T47D (cell line): ENCODE data around the gene SSH3.
A peak's percentile ranks its signal among the peaks of the same experiment; 100 is the strongest.

Source experiments
- DNase-seq, 2 experiments: peaks; one replicate each; pipeline versions ENCODE4 v3.0.0 to v3.0.0-alpha.2; 2011 to 2012; ENCODE audit warnings: low read depth in 1 of 2, low spot score in 1 of 2
- JUND ChIP-seq: IDR thresholded peaks from 2 replicates; pipeline ENCODE4 v1.6.1; 2012; ENCODE audit warnings: low read depth
- in situ Hi-C: cut with HindIII; loops from 2 replicates; pipeline ENCODE4 v1.10.0; 2016; ENCODE audit warnings: low sequenced_read_pairs, low pct_unique_long_range_greater_than_20kb

Gene SSH3

GRCh38 chr11:67264260-67264659 is 39.1 kb upstream of the SSH3 start:
- no peak for TF ChIP-seq JUND
- in situ Hi-C loops: no loop called here
- DNase-seq: no peak

DNA sequence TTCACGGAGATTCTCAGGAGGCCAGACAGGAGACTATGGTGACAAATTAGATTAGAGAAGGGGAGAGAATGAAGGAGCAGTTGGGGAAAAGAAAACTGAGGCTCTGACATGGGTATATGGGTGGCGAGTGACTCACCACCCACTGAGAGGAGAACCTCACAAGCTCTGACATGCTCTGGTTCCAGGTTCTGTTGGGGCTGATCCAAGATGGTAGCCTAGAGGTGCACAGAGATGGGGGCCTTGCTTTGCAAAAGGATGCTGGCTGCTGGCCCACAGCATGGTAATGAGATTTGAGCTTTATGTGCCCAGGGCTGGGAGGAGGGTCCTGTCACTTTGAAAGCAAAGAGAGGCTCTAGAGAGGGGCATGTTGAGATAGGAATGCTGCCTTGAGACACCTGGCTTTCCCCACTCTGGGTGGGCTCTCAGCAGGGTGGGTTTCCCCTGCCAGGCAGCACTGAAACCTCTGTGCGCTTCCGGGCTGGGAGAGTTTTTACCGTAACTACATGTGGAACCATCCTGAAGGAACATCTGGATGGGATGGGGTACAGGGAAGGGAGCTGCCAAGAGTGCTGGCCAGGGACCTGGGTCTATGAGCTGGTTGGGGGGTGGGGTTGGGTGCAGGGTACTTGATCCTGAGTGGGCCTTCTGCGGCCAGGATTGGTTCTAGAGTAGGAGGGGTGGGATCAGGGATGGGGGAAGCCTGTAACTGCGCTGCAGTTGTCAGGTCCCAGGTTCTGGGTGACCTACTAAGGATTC is 38.3 kb upstream of the SSH3 start:
- in situ Hi-C loops: no loop called here
- no peak for TF ChIP-seq JUND
- no peak for DNase-seq

DNA sequence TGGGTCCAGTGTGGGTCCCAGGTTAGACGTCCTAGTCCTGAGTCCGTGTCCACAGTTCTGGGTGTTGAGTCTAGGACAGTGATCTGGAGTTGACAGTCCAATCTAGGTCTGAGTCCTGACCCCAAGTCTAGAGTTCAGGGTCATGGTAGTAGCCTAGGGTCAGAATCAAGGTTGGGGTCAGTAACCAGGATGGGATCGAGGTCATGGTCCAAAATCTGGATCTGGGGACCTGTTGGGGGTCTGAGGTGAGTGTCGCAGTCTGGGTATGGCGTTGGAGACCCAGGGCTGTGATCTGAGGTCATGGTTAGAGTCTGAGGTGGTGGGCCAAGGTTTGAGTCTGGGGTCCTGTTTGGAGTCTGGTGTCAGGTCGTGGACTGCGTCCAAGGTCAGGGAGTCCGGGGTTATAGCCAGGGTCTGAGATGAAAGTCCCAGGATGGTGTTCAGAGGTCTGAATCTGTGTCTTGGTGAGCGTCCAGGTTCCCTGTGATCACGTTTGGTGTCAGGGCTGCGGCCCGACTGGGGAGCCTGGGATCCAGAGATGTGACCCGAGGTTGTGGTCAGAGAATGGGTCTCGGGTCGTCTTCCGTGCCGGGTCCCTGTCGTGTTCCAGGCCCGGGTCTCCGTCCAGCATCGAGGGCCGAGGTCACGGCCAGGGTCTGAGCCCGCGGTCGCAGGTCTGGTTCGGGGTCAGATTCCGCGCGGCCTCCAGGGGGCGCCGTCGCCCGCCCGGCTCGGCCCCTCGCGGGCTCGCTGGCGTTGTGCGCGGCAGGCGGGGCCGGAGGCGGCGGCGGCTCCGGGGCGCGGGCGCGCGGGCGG is 37.5 kb upstream of the SSH3 start:
- in situ Hi-C loops: no loop called here
- DNase-seq: peak; percentile 79 to 87
- no peak for TF ChIP-seq JUND

DNA sequence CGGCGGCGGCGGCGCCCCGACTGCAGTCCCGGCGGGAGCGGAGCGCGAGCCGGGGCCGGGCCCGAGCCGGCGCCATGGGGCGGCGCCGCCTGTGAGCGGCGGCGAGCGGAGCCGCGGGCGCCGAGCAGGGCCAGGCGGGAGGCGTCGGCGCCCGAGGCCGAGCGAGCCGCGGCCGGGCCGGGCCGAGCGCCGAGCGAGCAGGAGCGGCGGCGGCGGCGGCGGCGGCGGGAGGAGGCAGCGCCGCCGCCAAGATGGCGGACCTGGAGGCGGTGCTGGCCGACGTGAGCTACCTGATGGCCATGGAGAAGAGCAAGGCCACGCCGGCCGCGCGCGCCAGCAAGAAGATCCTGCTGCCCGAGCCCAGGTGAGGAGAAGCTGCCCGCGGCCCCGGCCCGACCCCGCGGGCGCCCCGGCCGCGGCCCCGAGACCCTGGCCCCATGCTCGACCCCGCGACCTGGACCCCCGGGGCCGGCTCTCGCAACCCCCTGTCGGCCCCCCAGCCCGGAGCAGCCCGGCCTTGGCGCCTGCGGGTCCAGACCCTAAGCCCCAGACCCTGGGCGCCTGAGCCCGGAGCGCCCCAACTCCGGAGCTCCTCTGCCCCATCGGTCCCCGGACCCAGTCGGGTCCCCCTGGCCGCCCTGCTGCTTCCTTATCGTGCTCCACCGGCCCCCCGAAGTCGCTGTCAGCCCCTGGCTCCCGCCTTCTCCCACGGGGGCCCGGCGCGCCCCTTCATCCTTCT is 36.7 kb upstream of the SSH3 start, which contains the start of gene GRK2:
TSS of gene GRK2 (plus strand) at position 25 of the 739 bp plus-strand sequence. CDS start at position 252, 227 bp downstream.
- in situ Hi-C loops: no loop called here
- TF ChIP-seq JUND: no peak
- DNase-seq: peak; percentile 59 to 67

DNA sequence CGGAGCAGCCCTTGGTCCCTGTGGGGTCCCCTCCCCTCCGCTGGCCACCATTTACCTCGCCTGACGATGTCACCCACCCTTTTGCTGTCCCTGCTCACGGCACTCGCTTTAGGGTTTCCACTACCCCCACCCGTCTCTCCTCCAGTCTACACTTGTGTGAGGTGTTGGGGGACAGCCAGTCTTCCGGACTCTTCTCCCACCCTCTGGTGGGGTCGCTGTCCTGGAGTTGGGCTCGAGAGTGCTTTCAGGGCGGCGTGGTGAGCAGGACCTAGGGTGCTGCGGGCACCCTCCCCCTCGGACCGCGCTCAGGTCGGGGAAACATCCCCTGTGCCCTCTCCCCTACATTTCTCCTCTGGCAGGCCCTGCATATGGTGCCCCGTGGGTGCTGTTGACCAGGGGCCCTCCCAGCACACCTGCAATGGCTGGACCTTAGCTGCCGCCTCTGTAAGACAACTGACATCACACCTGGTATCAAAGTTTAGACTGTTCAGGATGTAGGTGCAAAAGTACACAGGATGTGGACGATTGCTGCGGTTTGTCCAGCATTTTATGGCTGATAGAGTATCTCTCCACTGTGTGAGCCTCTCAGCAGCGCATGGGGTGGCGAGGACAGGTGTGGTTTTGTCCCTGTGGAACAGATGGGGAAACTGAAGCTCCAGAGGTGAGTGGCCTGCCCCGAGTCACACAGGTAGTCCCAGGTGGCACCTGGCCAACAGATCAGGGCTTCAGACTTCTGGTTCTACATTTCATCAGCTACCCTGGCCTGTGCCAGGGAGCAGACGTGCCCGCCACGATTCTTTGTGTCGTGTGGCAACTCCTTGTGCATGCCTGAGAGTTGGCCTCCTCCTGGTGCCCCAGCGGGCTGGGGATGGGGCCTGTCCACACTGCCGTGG is 35.9 kb upstream of the SSH3 start:
- in situ Hi-C loops: no loop called here
- DNase-seq: peak in 1 of 2 experiments; percentile 50
- no peak for TF ChIP-seq JUND

- in situ Hi-C loops: no loop called here
- TF ChIP-seq JUND: no peak
- no peak for DNase-seq
Measured at GRCh38 chr11:67268081-67268961, 35.0 kb upstream of the SSH3 start.

GRCh38 chr11:67268962-67269268 is 34.4 kb upstream of the SSH3 start:
- in situ Hi-C loops: no loop called here
- no peak for DNase-seq
- TF ChIP-seq JUND: no peak

DNA sequence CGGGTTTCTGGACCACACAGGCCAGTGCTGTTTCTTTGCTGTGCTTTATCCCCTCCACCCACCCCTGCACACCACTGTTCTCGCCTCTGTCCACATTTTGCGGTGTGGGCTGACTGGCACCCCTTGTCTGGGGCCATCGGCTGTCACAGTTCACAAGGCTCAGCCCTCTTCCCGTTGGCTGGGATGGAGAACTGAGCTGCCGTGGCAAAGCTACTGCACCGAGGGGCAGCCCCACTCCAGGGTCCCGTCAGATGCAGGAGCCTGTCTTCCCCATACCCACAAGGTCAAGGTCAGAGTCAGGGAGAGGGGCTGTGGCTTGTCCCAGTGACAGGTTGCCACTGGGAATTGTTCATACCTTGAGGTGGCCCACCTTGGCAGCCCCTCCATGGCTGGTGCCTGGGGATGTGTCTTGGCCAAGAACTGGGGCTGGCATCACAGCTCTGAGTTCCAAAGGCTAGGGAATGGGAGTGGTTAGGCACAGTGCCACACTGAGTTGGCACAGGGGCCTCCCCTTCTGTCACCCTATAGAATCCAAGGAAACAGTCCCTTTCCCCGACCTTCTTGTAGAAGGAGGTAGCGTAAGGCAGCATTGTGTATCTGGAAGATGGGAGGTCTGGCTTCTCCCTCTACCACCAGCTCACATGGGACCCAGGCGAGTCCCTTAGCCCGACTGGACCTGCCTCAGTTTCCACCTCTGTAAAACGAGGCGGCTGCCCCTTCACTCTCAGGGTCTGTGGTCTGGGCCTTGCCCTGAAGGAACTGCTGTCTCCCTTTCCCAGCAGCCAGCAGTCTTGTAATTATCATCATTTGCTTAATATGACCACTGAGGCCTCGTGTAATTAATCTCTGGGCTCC is 33.7 kb upstream of the SSH3 start:
- peak; percentile 82 to 96 for DNase-seq
- no peak for TF ChIP-seq JUND
- in situ Hi-C loops: no loop called here

GRCh38 chr11:67270256-67271204 is 32.8 kb upstream of the SSH3 start:
- no peak for TF ChIP-seq JUND
- DNase-seq: peak; percentile 42 to 67
- in situ Hi-C loops: no loop called here
